Chondrocyte (in vitro differentiated cells): ENCODE results near the gene ADAMTSL1. TPM values are rescaled to one million over a fixed set of nuclear protein-coding genes. Genes with fewer than 3 reads are reported as not detected.

Source experiments
- DNase-seq: peaks from one replicate; pipeline ENCODE4 v3.0.0; 2021; ENCODE audit warnings: mixed read lengths, low spot score
- H3K27ac Mint-ChIP-seq: one replicate; pipeline ENCODE4 v1.8.0; 2021; ENCODE audit warnings: mild to moderate bottlenecking, moderate library complexity, mixed read lengths; ENCODE audit not compliant: unreplicated experiment
- H3K27me3 Mint-ChIP-seq: 2 replicates; pipeline ENCODE4 v1.8.0; 2021; ENCODE audit warnings: low read depth, mixed read lengths
- H3K36me3 Mint-ChIP-seq: 2 replicates; pipeline ENCODE4 v1.8.0; 2021; ENCODE audit warnings: low read depth, mixed read lengths
- H3K4me1 Mint-ChIP-seq: 2 replicates; pipeline ENCODE4 v1.8.0; 2021; ENCODE audit warnings: low read depth, mild to moderate bottlenecking, mixed read lengths
- H3K4me3 Mint-ChIP-seq: one replicate; pipeline ENCODE4 v1.8.0; 2021; ENCODE audit warnings: mild to moderate bottlenecking, moderate library complexity, mixed read lengths; ENCODE audit not compliant: unreplicated experiment
- H3K9me3 Mint-ChIP-seq: 2 replicates; pipeline ENCODE4 v1.8.0; 2021; ENCODE audit warnings: low read depth, mixed read lengths
- CTCF ChIP-seq: fragments of 200-600 bp; sonication (generic); IDR thresholded peaks from 2 replicates; pipeline ENCODE4 v1.5.0; 2021; ENCODE audit warnings: antibody characterized with exemption, mild to moderate bottlenecking, moderate library complexity
- total RNA-seq: library from RNA; stranded (reverse); gene quantifications from 3 replicates; pipeline ENCODE4 v1.2.1, GENCODE V29; 2021

The ADAMTSL1 gene
- total RNA-seq, 1 donor from 2014 or later: 1.0 TPM

GRCh38 chr9:18601026-18601425 is 127.1 kb downstream of the ADAMTSL1 start:
- H3K4me3 Mint-ChIP-seq: no peak overlapping the region
- peaks cover 4% of the 10 kb centered on the region for H3K9me3 Mint-ChIP-seq
- DNase-seq: no peak
- H3K4me1 Mint-ChIP-seq: peaks cover 3% of the 10 kb centered on the region
- no peak overlapping the region for H3K27ac Mint-ChIP-seq
- TF ChIP-seq CTCF: no peak
- no peaks in the 10 kb centered on the region for H3K36me3 Mint-ChIP-seq
- H3K27me3 Mint-ChIP-seq: no peaks in the 10 kb centered on the region

- no peak overlapping the region for H3K4me3 Mint-ChIP-seq
- no peak overlapping the region for H3K27ac Mint-ChIP-seq
- TF ChIP-seq CTCF: no peak
- no peaks in the 10 kb centered on the region for H3K36me3 Mint-ChIP-seq
- peaks cover 12% of the 10 kb centered on the region for H3K4me1 Mint-ChIP-seq
- H3K9me3 Mint-ChIP-seq: peaks cover 4% of the 10 kb centered on the region
- DNase-seq: no peak
- H3K27me3 Mint-ChIP-seq: no peaks in the 10 kb centered on the region
These were observed 128.0 kb downstream of the ADAMTSL1 start for GRCh38 chr9:18601956-18602355.

- TF ChIP-seq CTCF: no peak
- Mint-ChIP-seq H3K36me3 (no peaks in the 10 kb centered on the region), H3K4me3 (no peak overlapping the region), H3K9me3 (peaks cover 4% of the 10 kb centered on the region), H3K27me3 (no peaks in the 10 kb centered on the region), H3K4me1 (peaks cover 12% of the 10 kb centered on the region), H3K27ac (no peak overlapping the region)
- DNase-seq: no peak
These were observed 131.1 kb downstream of the ADAMTSL1 start for GRCh38 chr9:18604767-18605730.

GRCh38 chr9:18605766-18606180 is 131.8 kb downstream of the ADAMTSL1 start:
- H3K27me3 Mint-ChIP-seq: no peaks in the 10 kb centered on the region
- H3K9me3 Mint-ChIP-seq: peaks cover 4% of the 10 kb centered on the region
- no peak overlapping the region for H3K27ac Mint-ChIP-seq
- H3K36me3 Mint-ChIP-seq: no peaks in the 10 kb centered on the region
- no peak for TF ChIP-seq CTCF
- no peak for DNase-seq
- H3K4me3 Mint-ChIP-seq: no peak overlapping the region
- peaks cover 12% of the 10 kb centered on the region for H3K4me1 Mint-ChIP-seq

GRCh38 chr9:18606281-18606680 is 132.3 kb downstream of the ADAMTSL1 start:
- Mint-ChIP-seq H3K4me3 (no peak overlapping the region), H3K4me1 (peaks cover 12% of the 10 kb centered on the region), H3K27ac (no peak overlapping the region), H3K27me3 (no peaks in the 10 kb centered on the region), H3K36me3 (no peaks in the 10 kb centered on the region), H3K9me3 (peaks cover 4% of the 10 kb centered on the region)
- no peak for TF ChIP-seq CTCF
- no peak for DNase-seq
